SK-N-SH treated with all-trans-retinoic acid at 6 μM for 48 hours (cell line): ENCODE results near the gene ABCF3.

Experiments
- ISL1 ChIP-seq: fragments of 250-450 bp; sonication (Bioruptor Pico); IDR thresholded peaks from 2 replicates; pipeline ENCODE4 v2.1.2; 2022; ENCODE audit warnings: mild to moderate bottlenecking, moderate library complexity
- RARB ChIP-seq: fragments of 250-450 bp; sonication (Bioruptor Pico); IDR thresholded peaks from 2 replicates; pipeline ENCODE4 v1.8.0; 2021; ENCODE audit warnings: mild to moderate bottlenecking, moderate library complexity
- ZFP30 ChIP-seq: fragments of 450-650 bp; formaldehyde crosslinking; IDR thresholded peaks from 2 replicates; pipeline ENCODE4 v1.5.0; 2022; ENCODE audit warnings: mild to moderate bottlenecking, moderate library complexity
- TF ChIP-seq, protein P1 (sequence below): fragments of 250-450 bp; sonication (Bioruptor Pico); IDR thresholded peaks from 2 replicates; pipeline ENCODE4 v1.8.0; 2020; ENCODE audit warnings: mild to moderate bottlenecking, moderate library complexity, borderline replicate concordance
- TF ChIP-seq, protein P2 (sequence below): fragments of 250-450 bp; sonication (Bioruptor Pico); IDR thresholded peaks from 2 replicates; pipeline ENCODE4 v1.8.0; 2021; ENCODE audit warnings: low read depth, mild to moderate bottlenecking, moderate library complexity, borderline replicate concordance

DNA sequence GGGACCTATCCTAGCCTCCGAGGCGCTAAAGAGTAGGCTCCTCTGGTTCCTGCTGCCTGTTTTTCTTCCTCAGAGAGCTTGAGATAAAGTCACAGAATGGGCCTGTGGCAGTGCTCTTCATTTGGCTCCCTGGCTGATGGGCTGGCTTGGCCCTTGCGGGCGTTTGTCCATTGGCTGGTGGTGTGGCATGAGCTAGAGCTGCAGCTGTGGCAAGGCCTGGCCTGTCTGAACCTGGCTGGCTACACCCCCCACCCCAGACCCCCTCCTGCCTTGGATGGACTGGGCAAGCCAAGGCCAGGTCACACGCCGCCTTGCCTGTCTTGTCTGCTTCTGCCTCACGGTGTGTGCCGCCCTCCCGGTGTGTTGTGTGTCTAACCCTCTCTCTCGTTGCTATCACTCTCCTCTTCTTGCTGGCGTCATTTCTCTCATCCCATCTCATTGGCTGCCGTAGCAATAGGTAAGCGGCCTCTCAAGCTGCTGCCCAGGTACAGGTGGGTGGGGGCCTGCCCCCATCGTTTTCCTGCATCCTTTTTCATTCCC is 8.2 kb upstream of the ABCF3 start:
- TF ChIP-seq, protein P1, sequence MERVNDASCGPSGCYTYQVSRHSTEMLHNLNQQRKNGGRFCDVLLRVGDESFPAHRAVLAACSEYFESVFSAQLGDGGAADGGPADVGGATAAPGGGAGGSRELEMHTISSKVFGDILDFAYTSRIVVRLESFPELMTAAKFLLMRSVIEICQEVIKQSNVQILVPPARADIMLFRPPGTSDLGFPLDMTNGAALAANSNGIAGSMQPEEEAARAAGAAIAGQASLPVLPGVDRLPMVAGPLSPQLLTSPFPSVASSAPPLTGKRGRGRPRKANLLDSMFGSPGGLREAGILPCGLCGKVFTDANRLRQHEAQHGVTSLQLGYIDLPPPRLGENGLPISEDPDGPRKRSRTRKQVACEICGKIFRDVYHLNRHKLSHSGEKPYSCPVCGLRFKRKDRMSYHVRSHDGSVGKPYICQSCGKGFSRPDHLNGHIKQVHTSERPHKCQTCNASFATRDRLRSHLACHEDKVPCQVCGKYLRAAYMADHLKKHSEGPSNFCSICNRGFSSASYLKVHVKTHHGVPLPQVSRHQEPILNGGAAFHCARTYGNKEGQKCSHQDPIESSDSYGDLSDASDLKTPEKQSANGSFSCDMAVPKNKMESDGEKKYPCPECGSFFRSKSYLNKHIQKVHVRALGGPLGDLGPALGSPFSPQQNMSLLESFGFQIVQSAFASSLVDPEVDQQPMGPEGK, result no peak
- no peak for TF ChIP-seq ZFP30 (CRISPR knock-in tag)
- TF ChIP-seq, protein P2, sequence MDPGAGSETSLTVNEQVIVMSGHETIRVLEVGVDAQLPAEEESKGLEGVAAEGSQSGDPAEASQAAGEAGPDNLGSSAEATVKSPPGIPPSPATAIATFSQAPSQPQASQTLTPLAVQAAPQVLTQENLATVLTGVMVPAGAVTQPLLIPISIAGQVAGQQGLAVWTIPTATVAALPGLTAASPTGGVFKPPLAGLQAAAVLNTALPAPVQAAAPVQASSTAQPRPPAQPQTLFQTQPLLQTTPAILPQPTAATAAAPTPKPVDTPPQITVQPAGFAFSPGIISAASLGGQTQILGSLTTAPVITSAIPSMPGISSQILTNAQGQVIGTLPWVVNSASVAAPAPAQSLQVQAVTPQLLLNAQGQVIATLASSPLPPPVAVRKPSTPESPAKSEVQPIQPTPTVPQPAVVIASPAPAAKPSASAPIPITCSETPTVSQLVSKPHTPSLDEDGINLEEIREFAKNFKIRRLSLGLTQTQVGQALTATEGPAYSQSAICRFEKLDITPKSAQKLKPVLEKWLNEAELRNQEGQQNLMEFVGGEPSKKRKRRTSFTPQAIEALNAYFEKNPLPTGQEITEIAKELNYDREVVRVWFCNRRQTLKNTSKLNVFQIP (CRISPR knock-in tag), result no peak
- no peak for TF ChIP-seq ISL1 (CRISPR knock-in tag)
- no peak for TF ChIP-seq RARB (CRISPR knock-in tag)
